GM23248 (cell line): ENCODE measurements around the gene AMPD3. TPM values are rescaled to one million over a fixed set of nuclear protein-coding genes. Genes with fewer than 3 reads are reported as not detected.

Experiments used
- DNase-seq: peaks from one replicate; pipeline ENCODE4 v3.0.0-alpha.2; 2015
- H2AFZ ChIP-seq: fragments of 200-600 bp; sonication (generic); 2 replicates; pipeline ENCODE4 v1.6.1; 2016; ENCODE audit warnings: antibody characterized with exemption
- H3F3A ChIP-seq: fragments of 200-600 bp; sonication (generic); 2 replicates; pipeline ENCODE4 v1.6.1; 2016; ENCODE audit warnings: mild to moderate bottlenecking, antibody characterized with exemption, mixed run types; ENCODE audit not compliant: insufficient read depth
- H3K27ac ChIP-seq: fragments of 200-600 bp; sonication (generic); 2 replicates; pipeline ENCODE4 v1.5.1; 2016; ENCODE audit warnings: mild to moderate bottlenecking
- H3K27me3 ChIP-seq: fragments of 200-600 bp; sonication (generic); replicated peaks from 2 replicates; pipeline ENCODE4 v1.6.1; 2016; ENCODE audit warnings: mild to moderate bottlenecking; ENCODE audit not compliant: insufficient read depth
- H3K36me3 ChIP-seq: fragments of 200-600 bp; sonication (generic); 2 replicates; pipeline ENCODE4 v1.6.1; 2016; ENCODE audit warnings: low read depth, mild to moderate bottlenecking
- H3K4me1 ChIP-seq: fragments of 200-600 bp; sonication (generic); 2 replicates; pipeline ENCODE4 v1.6.1; 2016; ENCODE audit warnings: mild to moderate bottlenecking; ENCODE audit not compliant: insufficient read depth
- H3K4me2 ChIP-seq: fragments of 200-600 bp; sonication (generic); one replicate; pipeline ENCODE4 v1.6.1; 2016; ENCODE audit warnings: mild to moderate bottlenecking; ENCODE audit not compliant: unreplicated experiment
- H3K4me3 ChIP-seq: fragments of 200-600 bp; sonication (generic); 2 replicates; pipeline ENCODE4 v1.5.1; 2016; ENCODE audit warnings: mild to moderate bottlenecking
- H3K79me2 ChIP-seq: fragments of 200-600 bp; sonication (generic); 2 replicates; pipeline ENCODE4 v1.6.1; 2016; ENCODE audit warnings: mild to moderate bottlenecking; ENCODE audit not compliant: insufficient read depth
- H3K9ac ChIP-seq: fragments of 200-600 bp; sonication (generic); 2 replicates; pipeline ENCODE4 v1.6.1; 2016; ENCODE audit warnings: mild to moderate bottlenecking
- H3K9me2 ChIP-seq: fragments of 200-600 bp; sonication (generic); 2 replicates; pipeline ENCODE4 v1.6.1; 2016; ENCODE audit warnings: mixed run types, mild to moderate bottlenecking, moderate library complexity; ENCODE audit not compliant: insufficient read depth
- H3K9me3 ChIP-seq: fragments of 200-600 bp; sonication (generic); one replicate; pipeline ENCODE4 v1.6.1; 2017; ENCODE audit warnings: low read depth
- H4K20me1 ChIP-seq: fragments of 200-600 bp; sonication (generic); 2 replicates; pipeline ENCODE4 v1.6.0; 2016; ENCODE audit not compliant: insufficient read depth
- EZH2 ChIP-seq: fragments of 200-600 bp; sonication (generic); IDR thresholded peaks from 2 replicates; pipeline ENCODE4 v1.6.1; 2018; ENCODE audit warnings: antibody characterized with exemption, mild to moderate bottlenecking; ENCODE audit not compliant: insufficient read depth, poor library complexity, severe bottlenecking
- EZH2phosphoT487 ChIP-seq: fragments of 200-600 bp; sonication (generic); IDR thresholded peaks from 2 replicates; pipeline ENCODE4 v1.6.1; 2018; ENCODE audit warnings: antibody characterized with exemption, moderate library complexity, mild to moderate bottlenecking, low read depth; ENCODE audit not compliant: insufficient read depth
- WGBS, 2 experiments: methylation state at CpG; one replicate each; pipeline ENCODE4 v1.1.6; 2015 to 2017; ENCODE audit warnings: low lambda C conversion rate in 2 of 2, low coverage in 1 of 2; ENCODE audit errors: missing lambda C conversion rate in 2 of 2; 5-methylcytosine and 5-hydroxymethylcytosine counted together
- in situ Hi-C: fragments of 300-500 bp; cut with MboI; formaldehyde crosslinking; loops from 2 replicates; pipeline ENCODE4 v1.15.0; 2020
- polyA plus RNA-seq: library from polyadenylated mRNA; unstranded; fragments of >200 nt; fragmentation: Nextera tagmentation; extraction: Ambion mirVana; gene quantifications from 2 replicates; pipeline ENCODE4 v1.2.1, GENCODE V29; 2016
- total RNA-seq: library from RNA; depleted of rRNA; stranded (reverse); fragments of >200 nt; shearing (Covaris generic); gene quantifications from 2 replicates; pipeline ENCODE4 v1.2.3, GENCODE V29; 2014

Gene AMPD3
- total and polyA plus RNA-seq, 2 experiments from 2014 or later = 3.3 to 4.9 TPM

DNA sequence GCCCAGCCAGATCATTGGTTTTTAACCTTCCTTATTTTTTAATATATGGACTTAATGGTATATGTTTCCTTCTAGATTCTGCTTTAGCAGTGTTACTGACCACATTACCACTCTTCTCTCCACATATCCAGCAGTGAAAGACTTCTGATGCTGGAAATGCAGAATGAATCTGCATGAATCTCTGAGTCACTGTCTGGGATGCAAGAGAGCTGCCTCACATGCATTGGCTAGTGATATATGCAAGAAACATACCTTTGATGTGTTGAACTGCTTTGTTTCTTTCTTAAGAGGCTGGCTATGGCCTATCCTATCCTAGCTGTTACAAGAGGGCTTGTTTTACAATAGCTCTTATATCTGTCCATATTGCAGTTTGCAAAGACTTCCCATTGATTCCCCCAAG lies 16.6 kb upstream of the AMPD3 start:
- Histone ChIP-seq H3F3A (no peaks in the 10 kb centered on the region), H4K20me1 (no peaks in the 10 kb centered on the region), H3K4me2 (no peak overlapping the region), H2AFZ (no peak overlapping the region), H3K4me3 (no peak overlapping the region), H3K9me2 (no peaks in the 10 kb centered on the region), H3K9ac (no peak overlapping the region), H3K4me1 (no peaks in the 10 kb centered on the region), H3K9me3 (no peaks in the 10 kb centered on the region), H3K27ac (no peak overlapping the region), H3K27me3 (no peaks in the 10 kb centered on the region), H3K79me2 (no peaks in the 10 kb centered on the region), H3K36me3 (no peaks in the 10 kb centered on the region)
- no peak for TF ChIP-seq EZH2phosphoT487
- TF ChIP-seq EZH2 = no peak
- DNase-seq = peak; percentile 38
- in situ Hi-C loops = no loop called here

GRCh38 chr11:10439351-10439750 lies 15.7 kb upstream of the AMPD3 start:
- Histone ChIP-seq H3K9me3 (no peaks in the 10 kb centered on the region), H3K9me2 (no peaks in the 10 kb centered on the region), H3F3A (no peaks in the 10 kb centered on the region), H3K27me3 (no peaks in the 10 kb centered on the region), H3K4me2 (no peak overlapping the region), H3K36me3 (no peaks in the 10 kb centered on the region), H2AFZ (no peak overlapping the region), H3K4me1 (no peaks in the 10 kb centered on the region), H3K27ac (no peak overlapping the region), H3K4me3 (no peak overlapping the region), H4K20me1 (no peaks in the 10 kb centered on the region), H3K79me2 (no peaks in the 10 kb centered on the region), H3K9ac (no peak overlapping the region)
- TF ChIP-seq EZH2phosphoT487 (no peak), EZH2 (no peak)
- in situ Hi-C loops = no loop called here
- 11 to 22% methylated on average over 2 of the region's 2 CpGs for WGBS, 2 experiments
- DNase-seq = no peak

DNA sequence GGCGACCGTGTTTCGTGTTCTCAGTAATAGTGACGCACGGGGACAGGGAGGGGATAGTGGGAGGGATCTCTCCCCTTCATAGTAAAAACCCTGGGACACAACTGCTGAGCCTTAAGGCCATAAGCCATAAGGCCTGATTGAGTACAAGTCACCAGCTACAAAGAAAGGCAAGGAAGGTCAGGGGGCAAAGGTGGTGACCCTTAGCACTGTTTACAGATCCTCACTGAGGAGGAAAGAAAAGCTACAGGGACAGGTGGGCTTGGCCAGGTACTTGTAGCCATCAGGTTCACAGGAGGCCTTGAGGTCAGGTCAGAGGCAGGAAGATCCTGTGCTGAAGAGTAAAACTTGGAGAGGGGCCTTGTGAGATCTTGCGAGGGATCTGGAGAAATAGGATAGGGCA lies 15.1 kb upstream of the AMPD3 start:
- in situ Hi-C loops = no loop called here
- WGBS, 2 experiments = 63 to 69% methylated on average over 6 of the region's 6 CpGs
- TF ChIP-seq EZH2phosphoT487 (no peak), EZH2 (no peak)

GRCh38 chr11:10440401-10440800 lies 14.7 kb upstream of the AMPD3 start:
- Histone ChIP-seq H3K9me3 (no peaks in the 10 kb centered on the region), H4K20me1 (no peaks in the 10 kb centered on the region), H3K27me3 (no peaks in the 10 kb centered on the region), H3K4me3 (no peak overlapping the region), H3K36me3 (no peaks in the 10 kb centered on the region), H2AFZ (no peak overlapping the region), H3K4me1 (no peaks in the 10 kb centered on the region), H3F3A (no peaks in the 10 kb centered on the region), H3K27ac (no peak overlapping the region), H3K79me2 (no peaks in the 10 kb centered on the region), H3K9me2 (no peaks in the 10 kb centered on the region), H3K4me2 (no peak overlapping the region), H3K9ac (no peak overlapping the region)
- in situ Hi-C loops = no loop called here
- TF ChIP-seq EZH2phosphoT487 (no peak), EZH2 (no peak)
- no peak for DNase-seq

More for the DNA sequence above, 15.1 kb upstream of the AMPD3 start:
- no peaks in the 10 kb centered on the region for H3K36me3 ChIP-seq
- no peak overlapping the region for H2AFZ ChIP-seq
- H4K20me1 ChIP-seq = no peaks in the 10 kb centered on the region
- no peaks in the 10 kb centered on the region for H3F3A ChIP-seq
- H3K79me2 ChIP-seq = no peaks in the 10 kb centered on the region
- H3K27me3 ChIP-seq = no peaks in the 10 kb centered on the region
- no peak overlapping the region for H3K4me2 ChIP-seq
- H3K4me1 ChIP-seq = no peaks in the 10 kb centered on the region
- no peak overlapping the region for H3K4me3 ChIP-seq
- DNase-seq = no peak
- no peak overlapping the region for H3K9ac ChIP-seq
- no peaks in the 10 kb centered on the region for H3K9me2 ChIP-seq
- H3K27ac ChIP-seq = no peak overlapping the region
- no peaks in the 10 kb centered on the region for H3K9me3 ChIP-seq

DNA sequence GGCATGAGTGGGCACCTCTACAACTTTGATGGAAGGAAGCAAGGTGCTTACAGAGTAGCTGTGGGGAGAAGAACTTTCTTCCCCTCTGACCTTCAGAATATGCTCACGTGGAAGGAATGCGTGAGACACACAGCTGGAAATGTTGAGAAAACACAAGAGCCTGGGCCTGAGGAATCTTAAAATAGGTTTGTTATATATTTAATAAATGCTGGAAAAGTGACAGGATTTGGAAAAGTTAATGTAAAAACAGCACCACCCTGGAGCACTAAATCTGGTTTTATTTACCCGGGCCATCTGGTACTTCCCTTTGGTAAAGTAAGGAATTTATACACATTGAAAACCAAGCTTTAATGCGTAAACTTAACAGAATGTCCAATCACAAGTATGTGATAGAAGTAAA lies 14.0 kb upstream of the AMPD3 start:
- Histone ChIP-seq H3K4me1 (no peaks in the 10 kb centered on the region), H3F3A (no peaks in the 10 kb centered on the region), H3K79me2 (no peaks in the 10 kb centered on the region), H3K9me3 (no peaks in the 10 kb centered on the region), H3K9ac (no peak overlapping the region), H3K27ac (no peak overlapping the region), H2AFZ (no peak overlapping the region), H3K9me2 (no peaks in the 10 kb centered on the region), H3K36me3 (no peaks in the 10 kb centered on the region), H4K20me1 (no peaks in the 10 kb centered on the region), H3K4me2 (no peak overlapping the region), H3K4me3 (no peak overlapping the region), H3K27me3 (no peaks in the 10 kb centered on the region)
- 86 to 87% methylated on average over 4 of the region's 4 CpGs for WGBS, 2 experiments
- in situ Hi-C loops = no loop called here
- DNase-seq = peak; percentile 20
- TF ChIP-seq EZH2phosphoT487 = no peak
- TF ChIP-seq EZH2 = no peak
